Ammon's horn (tissue), 1 donor: ENCODE data around the gene CEP112.
"Not testable (repeated sequence)": the region's sequence is repeated elsewhere in the genome, so short reads cannot be mapped to it uniquely, and the experiment has no call there.

Source experiments
- DNase-seq: peaks from one replicate; pipeline ENCODE4 v3.0.0-alpha.2; 2016; ENCODE audit warnings: low spot score

The CEP112 gene

DNA sequence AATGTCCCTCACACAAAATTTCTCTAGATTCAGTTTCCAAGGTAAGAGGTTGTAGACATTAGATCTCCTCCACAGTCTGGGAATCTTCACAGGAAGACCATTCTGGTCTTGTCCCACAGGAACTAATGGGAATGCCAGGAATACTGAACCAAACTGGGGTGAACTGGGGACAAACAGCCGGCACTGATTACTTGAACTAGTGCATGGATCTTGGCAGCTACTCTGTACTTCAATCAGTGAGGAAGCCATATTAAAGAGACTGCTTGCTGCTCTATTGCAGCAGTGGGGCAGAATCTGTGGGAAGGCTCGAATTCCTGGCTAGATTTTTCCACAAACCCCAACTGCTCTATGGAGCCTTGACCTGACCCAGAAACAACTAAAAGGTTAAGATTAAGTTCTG is 361.6 kb downstream of the CEP112 start:
- no peak for DNase-seq

DNA sequence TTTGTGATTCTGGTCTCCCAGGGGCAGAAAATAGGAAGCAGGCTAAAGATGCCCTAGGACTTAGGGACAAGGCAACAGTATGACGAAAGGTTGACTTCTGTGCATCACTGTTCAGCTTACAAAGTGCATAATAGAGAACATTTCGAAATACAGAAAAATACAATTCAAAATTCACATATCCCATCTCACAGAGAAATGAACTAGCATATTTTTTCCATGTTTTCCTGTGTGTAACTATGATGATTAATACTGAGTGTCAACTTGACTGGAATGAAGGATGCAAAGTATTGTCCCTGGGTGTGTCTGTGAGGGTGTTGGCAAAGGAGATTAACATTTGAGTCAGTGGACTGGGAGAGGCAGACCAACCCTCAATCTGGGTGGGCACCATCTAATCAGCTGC is 365.4 kb downstream of the CEP112 start:
- DNase-seq: not testable (repeated sequence)

DNA sequence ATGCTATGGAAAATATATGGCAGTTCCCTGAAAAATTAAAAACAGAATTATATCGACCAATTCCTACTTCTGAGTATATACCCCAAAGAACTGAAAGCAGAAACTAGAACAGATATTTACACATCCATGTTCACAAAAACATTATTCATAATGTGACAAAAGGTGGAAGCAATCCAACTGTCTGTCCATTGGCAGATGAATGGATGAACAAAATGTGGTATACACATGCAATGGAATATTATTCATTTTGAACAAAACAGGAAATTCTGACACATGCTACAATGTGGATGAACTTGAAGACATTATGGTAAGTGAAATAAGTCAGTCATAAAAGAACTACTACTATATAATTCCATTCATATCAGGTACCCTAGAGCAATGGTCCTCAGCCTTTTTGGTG is 367.0 kb downstream of the CEP112 start:
- DNase-seq: no peak

GRCh38 chr17:65823713-65824112 is 368.2 kb downstream of the CEP112 start:
- DNase-seq: no peak

DNA sequence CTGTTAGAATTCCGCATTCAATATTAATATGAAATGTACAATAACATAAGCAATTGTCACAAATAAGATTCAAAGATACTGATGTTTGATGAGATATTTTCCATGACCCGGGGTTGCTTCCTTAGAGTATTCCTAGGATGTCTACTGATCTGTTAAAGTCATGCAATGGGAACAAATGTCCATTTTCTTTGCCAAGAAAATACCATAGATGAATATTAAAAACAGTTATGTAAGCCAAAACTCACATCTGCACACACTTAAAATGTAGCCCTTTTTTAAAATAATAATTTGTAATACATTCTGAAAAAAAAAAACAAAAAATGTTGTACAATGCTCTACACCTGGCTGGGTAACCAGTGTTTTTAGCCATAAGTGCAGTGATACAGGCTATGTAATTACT is 371.1 kb downstream of the CEP112 start:
- DNase-seq: no peak

GRCh38 chr17:65820306-65820705 is 371.6 kb downstream of the CEP112 start:
- no peak for DNase-seq

DNA sequence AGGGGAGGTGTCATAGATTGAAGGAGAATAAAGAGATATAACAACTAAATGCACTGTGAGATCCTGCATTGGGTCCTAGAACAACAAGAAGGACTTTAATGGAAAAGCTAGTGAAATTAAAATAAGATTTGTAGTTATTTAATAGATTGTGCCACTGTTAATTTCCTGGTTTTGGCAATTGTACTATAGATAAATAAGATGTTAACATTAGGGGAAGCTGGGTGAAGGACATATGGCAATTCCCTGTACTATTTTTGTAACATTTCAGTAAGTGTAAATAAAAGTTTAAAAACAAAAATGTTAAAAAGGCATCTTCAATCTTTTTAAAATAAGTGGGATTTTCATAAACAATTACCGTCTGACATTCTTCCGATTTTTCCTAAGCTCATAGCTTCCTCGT is 372.1 kb downstream of the CEP112 start:
- no peak for DNase-seq

GRCh38 chr17:65817951-65818350 is 374.0 kb downstream of the CEP112 start:
- no peak for DNase-seq

DNA sequence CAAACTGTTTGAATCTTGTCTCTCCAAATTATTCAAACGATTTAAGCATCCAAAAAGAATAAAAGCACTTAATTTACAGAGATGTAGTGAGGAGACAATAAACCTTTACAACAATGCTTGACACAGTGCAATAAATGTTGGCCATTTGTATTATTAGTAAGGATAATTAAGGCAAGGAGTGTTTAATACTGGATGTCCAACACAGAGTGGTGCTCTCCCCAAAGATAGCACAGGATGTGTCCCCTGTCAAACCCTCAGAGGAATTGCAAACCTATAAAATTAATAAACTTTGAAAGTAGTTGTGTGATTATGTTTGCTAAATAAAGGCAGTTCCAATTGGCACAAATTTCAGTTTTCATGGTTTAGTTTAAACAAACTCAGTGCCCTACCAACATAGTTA is 377.5 kb downstream of the CEP112 start:
- DNase-seq: no peak

DNA sequence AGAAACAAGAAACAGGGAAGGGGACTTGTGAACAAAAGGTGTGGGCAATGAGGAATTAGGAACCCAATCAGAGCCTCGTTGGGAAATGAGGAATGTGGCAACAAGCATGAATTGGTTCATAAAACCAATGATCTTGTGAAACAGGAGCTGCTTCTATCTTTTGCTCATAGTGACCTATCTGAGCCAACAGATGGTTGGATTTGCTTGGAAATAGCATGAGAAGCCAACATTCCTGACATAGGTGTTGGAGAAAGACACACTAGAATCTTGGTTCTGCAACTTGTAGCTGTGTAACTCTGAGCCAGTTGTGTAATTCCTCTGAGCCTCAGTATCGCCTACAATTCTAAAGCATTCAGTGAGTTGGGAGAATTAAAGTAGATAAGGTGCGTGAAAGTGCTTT is 378.6 kb downstream of the CEP112 start:
- DNase-seq: no peak

DNA sequence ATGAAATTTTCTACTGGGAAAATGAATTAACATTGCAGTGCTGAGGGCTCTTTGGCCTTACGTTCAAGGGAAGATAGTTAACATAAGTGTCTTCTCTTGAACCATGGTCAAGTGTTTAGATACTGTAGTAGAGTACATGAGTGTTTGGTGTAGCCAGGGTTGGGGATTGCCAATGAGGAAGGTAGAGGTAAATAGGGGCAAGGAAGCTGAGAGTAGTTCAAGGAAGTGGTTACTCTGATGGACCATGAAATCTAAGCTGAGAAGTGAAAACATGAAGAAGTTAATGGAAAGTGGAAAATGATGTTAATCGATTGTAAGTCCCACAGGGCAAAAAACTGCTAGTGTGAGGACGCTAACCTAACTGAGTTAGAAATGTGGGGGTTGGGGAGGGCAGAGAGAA is 380.9 kb downstream of the CEP112 start:
- DNase-seq: no peak

DNA sequence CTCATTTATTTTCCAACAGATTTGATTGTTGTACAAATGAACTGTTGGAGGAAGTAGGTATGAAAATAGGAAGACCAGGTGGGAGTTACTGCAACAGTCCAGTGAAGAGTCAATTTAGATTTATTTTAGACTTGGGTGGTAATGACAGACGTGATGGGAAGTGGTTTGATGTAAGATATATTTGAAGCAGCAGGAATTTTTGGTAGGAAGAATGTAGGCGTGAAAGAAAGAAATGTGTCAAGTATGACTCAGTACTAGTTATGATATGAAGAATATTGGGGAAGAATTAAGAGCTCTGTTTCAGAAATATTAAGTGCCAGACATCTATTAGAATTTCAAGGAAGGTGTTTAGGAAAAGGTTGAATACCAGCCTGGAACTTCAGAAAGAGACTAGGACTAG is 382.6 kb downstream of the CEP112 start:
- DNase-seq: no peak

GRCh38 chr17:65808566-65808965 is 383.4 kb downstream of the CEP112 start:
- not testable (repeated sequence) for DNase-seq

GRCh38 chr17:65807361-65807760 is 384.6 kb downstream of the CEP112 start:
- DNase-seq: no peak

DNA sequence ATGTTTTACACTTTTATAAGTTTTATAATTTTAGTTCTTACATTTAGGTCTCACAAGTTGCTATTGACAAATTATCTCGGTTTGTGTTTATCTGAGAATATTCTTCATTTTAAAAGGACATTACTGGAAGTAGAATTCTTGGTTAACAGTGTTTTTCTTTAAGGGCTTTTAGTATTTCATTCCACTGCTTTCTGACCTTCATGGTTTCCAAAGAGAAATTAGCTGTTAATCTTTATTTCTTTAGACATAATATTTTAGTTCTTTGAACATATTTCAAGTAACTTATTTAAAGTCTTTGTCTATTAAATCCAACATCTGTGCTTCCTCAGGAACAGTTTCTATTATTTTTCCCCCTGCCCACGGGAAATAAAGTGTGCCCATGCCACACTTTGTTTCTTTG is 390.4 kb downstream of the CEP112 start:
- DNase-seq: no peak

GRCh38 chr17:65800655-65801054 is 391.3 kb downstream of the CEP112 start:
- DNase-seq: no peak

DNA sequence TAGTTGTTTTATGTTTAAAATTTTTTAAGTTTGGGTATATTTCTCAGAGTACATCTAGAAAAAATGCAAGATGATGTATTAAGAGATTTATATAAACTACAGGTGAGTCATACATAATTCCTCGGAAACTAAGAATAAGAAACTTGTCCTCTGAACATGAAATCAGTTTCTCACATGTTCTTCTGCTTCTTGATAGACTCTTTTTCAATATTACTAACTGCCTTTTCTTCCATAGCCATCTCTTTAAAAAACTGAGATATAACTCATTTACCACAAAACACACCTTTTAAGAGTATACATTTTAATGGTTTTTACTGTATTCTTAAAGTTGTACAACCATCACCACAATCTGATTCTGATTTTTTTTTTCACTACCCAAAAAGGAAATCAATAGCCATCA is 392.1 kb downstream of the CEP112 start:
- DNase-seq: no peak

- no peak for DNase-seq
These were observed 392.5 kb downstream of the CEP112 start for GRCh38 chr17:65799454-65799853.

GRCh38 chr17:65797809-65798208 is 394.1 kb downstream of the CEP112 start:
- DNase-seq: no peak

DNA sequence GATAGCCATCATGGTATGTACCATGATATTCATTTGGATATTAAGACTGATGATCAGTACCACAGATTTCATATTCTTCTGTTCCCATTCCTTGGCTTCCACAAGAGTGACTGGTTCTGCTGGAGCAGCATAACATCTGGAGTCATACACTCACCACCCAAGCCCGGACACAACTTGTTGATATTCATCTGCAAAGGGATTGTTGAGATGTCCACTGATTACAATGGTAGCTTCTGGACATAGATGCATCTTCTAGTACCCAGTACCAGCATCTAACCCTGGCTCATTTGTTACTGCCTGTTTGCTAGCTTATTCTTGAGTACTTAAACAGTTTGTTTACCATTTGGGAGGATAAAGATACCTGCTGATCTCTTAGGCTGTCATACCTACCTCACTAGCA is 394.8 kb downstream of the CEP112 start:
- DNase-seq: no peak

DNA sequence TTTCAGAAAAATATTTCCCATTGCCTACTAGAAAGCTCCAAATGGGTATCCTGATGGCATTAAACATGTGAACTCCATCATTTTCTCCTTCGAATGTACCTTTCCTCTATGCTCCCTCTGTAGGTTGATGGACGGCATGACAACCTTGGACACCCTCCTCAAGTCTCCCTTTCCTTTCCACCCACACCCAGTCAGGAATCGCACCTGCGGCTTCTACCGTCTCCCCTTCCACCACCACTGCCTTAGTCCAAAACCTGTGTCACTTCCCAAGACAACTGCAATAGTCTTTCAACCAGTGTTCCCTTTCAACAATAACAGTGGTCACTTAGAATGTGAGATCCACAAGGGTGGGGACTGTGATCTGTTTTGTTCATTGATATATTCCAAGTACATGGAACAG is 397.4 kb downstream of the CEP112 start:
- DNase-seq: no peak

DNA sequence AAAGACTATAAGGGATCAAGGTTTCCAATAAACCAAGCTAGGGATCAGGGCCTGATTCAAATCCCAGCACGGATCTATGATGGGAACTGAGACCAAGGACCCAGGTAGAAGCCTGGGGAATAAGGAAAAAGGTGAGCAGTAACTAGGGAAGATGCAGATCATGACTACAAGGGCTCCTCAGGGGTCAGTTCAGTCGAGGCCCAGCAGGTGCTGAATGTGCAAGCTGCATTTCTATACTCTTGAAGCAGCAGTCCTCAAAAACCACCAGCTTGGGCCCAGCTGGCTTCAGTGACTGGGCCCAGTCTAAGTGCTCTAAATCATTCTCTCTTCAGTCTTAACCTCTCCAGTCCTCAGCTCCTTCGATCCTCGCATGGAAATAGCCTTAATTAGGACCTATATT is 401.7 kb downstream of the CEP112 start:
- DNase-seq: no peak

- no peak for DNase-seq
These were observed 404.4 kb downstream of the CEP112 start for GRCh38 chr17:65787503-65787902.

GRCh38 chr17:65786479-65786878 is 405.5 kb downstream of the CEP112 start:
- DNase-seq: no peak

DNA sequence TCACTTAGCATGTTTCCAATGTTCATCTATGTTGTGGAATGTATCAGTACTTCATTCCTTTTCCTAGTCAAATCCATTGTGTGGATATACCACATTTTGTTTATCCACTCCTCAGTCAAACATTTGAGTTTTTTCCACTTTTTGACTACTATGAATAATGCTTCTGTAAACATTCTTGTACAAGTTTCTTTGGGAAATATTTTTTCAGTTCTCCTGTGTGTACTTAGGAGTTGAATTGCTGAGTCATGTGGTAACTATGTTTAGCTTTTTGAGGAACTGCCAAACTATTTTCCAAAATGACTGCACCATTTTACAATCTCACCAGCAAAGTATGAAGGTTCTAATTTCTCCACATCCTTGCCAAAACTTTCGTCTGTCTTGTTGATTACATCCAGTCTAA is 406.8 kb downstream of the CEP112 start:
- no peak for DNase-seq
